Ramos (cell line): Measurements from ENCODE around the gene PIK3R6.
"Not testable (repeated sequence)": the region's sequence is repeated elsewhere in the genome, so short reads cannot be mapped to it uniquely, and the experiment has no call there.

Experiments used
- in situ Hi-C: fragments of 300-500 bp; cut with MboI; formaldehyde crosslinking; loops from one replicate; pipeline ENCODE4 v1.14.3; 2022; ENCODE audit warnings: low sequenced_read_pairs; ENCODE audit not compliant: unreplicated experiment

Gene PIK3R6

DNA sequence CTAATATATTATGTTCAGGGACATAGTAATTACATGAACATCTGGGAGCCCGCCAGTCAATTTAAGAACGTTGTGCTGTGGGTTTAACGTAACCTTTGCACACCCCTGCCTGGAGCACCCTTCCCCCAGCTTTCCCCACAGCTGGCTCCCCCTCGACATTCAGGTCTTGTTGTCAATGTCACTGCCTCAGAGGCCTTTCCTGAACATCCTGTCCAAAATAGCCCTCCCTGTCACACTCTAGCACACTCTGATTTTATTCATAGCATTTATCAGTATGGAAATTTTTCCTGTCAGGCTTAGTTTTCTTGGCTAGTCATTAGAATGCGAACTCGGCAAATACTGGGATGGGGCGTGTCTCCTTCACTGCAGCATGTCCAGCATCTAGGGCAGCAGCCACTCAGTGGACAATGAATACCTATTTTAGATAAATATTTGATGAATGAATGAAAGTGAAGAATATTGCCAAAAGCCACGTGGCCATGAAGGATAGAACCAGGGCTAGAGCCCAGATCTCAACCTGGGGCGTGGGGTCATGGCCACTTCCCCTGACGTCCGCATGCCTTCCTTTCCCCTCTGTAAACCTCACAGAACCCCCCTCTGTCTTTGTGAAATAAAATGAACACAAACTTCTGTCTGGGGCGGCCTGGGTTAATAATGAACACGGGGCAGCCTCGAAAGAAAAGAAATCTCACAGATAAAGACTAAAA lies 10.5 kb downstream of the PIK3R6 start:
- in situ Hi-C loops = no loop called here

DNA sequence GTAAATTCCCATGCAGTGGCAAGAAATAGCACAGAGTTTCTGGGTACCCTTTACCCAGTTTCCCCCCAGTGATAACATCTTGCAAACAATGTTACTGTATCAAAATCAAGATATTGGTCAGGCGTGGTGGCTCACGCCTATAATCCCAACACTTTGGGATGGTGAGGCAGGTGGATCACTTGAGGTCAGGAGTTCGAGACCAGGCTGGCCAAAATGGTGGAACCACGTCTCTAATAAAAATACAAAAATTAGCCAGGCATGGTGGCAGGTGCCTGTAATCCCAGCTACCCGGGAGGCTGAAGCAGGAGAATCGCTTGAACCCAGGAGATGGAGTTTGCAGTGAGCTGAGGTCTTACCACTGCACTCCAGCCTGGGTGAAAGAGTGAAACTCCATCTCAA lies 11.3 kb downstream of the PIK3R6 start:
- in situ Hi-C loops = not testable (repeated sequence)

DNA sequence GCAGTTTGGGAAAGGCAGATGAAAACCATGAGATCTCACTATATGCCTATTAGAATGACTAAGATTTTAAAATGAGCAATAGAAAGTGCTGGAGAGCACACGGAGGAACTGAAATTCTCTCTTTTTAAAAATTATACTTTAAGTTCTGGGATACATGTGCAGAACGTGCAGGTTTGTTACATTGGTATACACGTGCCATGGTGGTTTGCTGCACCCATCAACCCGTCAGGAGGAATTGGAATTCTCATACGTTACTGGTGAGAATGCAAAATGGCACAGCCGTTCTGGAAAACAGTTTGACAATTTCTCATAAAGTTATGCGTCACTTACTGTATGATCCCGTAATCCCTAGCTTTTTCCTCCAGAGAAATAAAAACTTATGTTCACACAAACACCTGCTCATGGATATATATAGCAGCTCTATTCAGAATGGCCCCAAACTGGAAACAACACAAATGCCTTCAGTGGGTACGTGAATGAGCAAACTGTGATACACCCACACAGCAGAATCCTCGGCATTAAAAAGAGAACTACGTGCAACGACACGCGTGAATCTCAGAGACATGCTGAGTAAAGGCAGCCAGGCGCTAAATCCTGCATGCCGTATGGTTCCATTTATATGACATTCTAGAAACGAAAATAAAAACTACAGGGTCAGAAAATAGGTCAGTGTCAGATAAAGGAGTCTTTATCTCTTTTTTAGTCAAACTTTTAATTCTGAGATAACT lies 11.8 kb downstream of the PIK3R6 start:
- in situ Hi-C loops = no loop called here

DNA sequence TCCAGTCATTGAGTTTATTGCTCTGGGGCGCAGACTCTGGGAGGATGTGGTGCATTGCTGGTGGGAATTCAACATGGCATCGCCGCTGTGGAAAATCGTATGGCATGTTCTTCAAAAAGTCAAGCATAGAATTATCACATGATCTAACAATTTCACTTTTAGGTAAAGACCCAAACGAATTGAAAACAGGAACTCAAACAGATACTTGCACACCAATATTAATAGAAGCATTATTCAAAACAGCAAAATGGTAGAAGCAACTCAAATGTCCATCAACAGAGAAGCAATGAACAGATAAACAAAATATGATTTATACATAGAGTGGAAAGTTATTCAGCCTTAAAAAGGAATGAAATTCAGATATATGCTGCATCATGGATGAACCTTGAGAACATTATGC lies 15.9 kb downstream of the PIK3R6 start:
- in situ Hi-C loops = no loop called here

DNA sequence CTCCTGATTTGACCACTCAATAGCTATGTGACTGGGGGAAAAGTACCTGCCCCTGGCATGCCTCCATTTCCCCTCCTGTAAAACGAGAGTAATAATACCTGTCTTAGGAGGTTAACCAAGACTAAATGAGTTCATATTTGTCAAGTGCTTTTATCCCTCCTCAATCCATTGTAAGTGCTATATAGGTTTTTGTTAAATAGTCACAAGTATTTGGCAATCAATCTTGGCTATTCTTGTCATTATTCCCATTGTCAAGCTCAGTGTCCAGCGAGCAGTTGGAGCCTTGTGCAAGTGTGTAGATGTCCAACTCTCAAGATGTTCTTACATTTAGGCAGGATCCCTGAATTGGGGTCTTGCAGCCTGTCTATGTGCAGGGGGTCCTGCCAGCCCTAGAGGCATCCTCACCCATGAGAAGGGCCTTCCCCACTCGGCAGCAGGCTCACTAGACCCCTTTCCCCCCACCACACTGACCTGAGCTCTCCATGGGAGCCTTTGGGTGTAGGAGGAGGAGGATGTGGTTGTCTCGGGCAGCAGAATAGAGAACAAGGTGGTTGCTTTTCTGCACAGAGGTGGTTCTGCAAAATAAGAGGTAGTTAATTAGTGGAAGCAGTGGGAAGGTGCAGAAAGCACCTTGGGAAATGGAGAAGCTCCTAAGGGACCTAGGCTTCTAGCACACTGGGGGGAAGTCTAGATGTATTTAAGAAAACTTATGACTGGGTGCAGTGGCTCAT lies 18.0 kb downstream of the PIK3R6 start:
- in situ Hi-C loops = no loop called here

DNA sequence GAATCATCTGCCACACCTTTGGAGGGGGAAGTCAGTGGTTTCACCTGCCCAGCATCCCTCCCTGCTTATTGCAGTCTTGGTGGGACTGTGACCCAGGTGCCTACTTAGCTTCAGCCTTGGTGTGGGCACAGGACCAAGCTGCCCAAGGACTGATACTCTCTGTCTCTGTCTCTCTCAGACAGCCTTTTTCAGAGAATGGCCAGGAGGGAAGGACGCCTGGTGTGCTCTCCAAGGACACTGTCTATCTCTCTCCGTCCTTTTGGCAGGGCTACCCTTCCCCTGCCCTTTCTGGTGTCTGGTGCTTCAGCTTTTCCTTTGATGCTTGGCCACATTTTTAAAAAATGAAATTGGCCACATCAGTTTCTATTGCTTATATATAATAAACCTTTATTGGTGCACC lies 19.6 kb downstream of the PIK3R6 start:
- in situ Hi-C loops = no loop called here

DNA sequence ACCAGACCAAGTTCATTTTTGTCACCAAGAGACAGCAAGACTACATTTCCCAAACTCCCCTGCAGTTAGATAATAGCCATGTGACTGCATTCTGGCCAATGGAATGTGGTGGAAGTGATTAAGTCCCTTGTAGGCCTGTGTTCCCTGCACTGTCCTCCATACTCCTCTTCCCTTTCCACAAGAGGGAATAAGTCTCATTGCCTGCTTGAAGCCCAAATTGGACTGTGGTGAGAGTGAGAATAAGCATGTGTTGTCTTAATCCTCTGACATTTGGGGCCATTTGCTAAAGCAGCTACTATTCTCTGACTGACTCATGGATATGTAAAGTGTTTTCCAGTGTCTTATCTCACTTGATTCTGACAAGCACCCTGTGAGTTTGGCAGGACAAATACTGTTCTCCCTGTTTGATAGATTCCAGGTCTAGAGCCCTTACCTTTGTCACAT lies 20.7 kb downstream of the PIK3R6 start:
- in situ Hi-C loops = no loop called here

DNA sequence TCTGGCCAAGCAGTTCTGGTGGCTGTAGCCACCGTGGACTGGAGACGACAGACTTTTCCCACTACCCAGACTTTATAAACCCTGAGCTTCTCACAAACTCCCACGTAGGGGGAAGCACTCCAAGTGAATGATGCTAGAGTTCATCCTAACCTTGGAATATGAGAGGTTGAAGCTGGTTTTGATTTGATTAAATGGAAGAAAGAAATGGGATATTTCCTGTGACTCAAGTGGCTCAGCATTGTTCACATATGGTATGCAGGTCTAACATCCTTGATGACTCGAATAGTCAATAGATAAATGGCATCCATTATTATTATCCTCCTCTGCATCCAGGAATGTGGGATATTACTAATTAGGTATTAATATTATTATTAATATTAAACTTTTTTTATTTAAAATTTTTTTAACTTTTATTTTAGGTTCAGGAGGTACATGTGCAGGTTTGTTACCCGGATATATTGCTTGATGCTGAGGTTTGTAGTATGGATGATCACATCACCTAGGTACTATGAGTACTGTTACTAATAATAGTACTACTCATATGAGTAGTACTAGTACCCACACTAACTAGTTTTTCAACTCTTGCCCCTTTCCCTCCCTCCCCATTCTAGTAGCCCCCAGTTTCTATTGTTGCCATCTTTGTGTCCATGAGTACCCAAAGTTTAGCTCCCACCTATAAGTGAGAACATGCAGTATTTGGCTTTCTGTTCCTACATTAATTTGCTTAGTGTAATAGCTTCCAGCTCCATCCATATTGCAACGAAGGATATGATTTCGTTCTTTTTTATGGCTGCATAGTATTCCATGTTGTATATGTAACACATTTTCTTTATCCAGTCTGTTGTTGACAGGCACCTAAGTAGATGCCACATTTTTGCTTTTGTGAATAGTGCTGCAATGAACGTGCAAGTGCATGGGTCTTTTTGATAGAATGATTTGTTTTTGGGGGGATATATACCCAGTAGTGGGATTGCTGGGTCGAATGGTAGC lies 22.9 kb downstream of the PIK3R6 start:
- in situ Hi-C loops = no loop called here

DNA sequence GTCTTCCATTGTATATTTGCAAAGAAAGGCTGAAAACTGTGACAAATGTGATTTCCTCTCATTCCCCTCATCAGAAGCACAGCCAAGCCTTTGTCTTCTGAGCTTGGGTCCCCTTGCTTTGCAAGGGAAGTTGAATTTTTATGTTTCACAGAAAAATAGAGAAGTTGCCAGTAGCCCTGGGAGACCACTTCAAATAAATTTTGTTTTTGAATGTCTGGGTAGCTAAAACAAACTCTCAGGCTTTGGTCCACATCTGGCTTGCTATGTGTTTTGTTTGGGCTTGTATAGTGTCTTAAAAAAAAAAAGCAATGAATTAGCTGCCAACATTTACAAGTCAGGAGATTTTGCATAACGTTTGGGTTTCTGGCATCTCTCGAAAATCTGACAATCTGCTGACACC lies 24.1 kb downstream of the PIK3R6 start:
- in situ Hi-C loops = no loop called here

DNA sequence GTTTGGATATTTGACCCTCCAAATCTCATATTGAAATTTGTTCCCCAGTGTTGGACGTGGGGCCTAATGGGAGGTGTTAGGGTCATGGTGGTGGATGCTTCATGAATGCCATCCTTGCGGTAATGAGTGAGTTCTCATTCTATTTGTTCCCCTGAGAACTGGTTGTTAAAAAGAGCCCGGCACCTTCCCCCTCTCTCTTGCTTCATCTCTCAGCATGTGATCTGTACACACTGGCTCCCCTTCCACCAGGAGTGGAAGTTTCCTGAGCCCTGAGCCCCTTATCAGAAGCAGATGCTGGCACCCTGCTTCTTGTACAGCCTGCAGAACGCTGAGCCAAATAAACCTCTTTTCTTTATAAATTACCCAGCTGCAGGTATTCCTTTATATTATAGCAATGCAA lies 25.6 kb downstream of the PIK3R6 start:
- in situ Hi-C loops = no loop called here

DNA sequence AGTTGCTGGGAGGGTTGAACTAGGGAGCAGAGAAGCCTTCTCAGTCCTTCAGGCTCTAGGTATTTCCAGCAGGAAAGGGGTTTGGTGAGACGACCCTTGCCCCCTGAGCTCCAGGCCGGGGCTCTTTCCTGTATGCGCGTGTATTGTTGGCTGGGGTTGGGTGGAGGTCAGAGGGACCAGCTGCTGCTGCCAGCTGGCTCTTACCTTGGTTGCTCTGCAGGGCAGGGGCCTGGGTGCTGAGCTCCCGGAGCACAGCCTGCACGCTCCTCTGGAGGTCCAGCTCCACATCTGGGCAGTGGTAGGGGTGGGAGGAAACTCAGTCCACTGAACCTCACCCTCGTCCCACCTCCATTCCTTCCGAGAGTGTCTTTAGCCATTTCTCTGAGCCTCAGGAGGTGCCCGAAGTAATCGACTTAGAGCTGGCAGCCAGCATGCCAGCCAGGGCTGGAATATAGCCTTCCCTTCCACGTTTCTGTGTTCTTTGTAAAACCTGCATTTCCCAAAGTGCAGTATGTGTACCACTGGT lies 28.0 kb downstream of the PIK3R6 start:
- in situ Hi-C loops = no loop called here

DNA sequence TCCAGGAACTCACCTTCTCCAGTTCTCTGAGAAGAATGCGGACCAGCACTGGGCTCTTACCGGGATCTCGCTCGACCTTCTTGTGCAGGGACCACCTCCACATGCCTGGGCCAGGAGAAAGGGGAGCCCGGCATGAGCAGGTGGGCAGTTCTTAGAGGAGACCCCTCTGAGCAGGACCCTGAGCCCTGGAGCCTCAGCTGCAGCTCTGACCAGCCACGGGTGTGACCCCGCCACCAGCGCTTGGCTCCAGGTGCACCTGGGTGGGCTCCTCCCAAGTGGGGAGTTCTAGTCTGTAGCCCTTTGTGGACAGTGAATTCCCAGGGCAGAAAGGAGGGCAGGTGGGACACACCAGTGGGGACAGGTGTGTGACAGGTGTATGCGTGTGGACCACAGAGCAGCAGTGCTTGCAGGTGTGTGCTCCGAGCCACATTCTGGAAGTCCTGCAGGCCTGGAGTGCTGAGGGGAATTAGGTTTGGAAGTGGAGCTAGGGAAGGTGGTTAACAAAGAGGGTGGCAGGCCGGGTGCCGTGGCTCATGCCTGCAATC lies 28.9 kb downstream of the PIK3R6 start:
- in situ Hi-C loops = no loop called here

DNA sequence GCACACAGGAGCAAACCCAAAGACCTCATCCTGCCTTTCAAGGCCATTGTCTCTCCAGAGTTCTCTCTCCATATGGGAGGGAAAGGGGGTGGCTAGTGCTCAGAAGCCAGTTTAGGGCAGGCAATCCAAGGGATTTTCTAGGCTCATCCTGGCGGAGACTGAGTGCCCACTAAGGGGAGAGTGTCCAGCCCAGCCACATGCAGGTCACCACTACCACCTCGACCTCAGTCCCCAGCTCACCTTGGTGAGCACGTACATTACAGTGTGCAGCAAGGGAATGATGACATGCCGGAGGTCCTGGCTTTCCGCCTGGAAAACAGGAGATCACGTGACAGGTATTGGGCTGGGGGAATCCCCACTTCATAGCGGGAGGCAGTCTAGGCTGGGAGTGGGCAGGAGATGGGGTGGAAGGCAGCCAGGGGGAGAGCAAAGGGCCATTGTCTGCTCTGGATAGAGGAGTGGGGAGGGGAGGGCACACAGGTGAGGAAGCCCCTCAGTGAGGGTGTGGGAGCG lies 29.9 kb downstream of the PIK3R6 start:
- in situ Hi-C loops = no loop called here

DNA sequence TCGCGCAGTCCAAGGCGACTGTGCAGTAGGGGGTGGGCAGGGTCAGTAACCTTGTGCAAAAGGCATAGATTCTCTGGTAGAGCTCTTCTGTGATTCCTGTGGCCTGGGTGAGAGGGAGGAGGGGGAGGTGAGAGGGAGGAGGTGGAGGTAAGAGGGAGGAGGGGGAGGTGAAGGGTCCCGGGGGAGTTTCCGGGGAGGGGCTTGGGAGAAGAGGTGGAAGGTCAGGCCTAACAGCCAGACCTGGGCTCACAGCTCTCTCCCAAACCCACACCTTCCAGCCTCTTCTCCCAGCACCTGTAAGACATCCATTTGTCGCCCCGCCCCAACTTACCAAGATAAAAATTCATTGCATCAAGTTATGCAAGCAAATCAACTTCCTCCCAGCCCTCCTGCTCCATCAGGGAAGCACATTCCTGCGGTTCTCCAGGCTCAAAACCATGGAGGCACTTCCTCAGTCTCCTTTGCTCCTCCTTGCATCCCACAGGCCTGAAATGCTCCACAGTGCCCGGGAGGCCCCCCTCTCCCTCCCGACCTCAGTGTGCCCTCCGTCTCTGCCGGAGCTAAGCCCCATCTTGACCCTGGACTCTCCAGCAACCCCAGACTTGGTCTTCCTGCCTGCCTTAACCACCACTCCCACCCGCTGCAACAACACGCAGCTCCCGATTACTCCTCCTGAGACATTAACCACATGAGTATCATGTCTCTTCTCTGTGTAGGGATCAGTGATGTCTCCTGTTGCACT lies 30.5 kb downstream of the PIK3R6 start:
- in situ Hi-C loops = no loop called here

DNA sequence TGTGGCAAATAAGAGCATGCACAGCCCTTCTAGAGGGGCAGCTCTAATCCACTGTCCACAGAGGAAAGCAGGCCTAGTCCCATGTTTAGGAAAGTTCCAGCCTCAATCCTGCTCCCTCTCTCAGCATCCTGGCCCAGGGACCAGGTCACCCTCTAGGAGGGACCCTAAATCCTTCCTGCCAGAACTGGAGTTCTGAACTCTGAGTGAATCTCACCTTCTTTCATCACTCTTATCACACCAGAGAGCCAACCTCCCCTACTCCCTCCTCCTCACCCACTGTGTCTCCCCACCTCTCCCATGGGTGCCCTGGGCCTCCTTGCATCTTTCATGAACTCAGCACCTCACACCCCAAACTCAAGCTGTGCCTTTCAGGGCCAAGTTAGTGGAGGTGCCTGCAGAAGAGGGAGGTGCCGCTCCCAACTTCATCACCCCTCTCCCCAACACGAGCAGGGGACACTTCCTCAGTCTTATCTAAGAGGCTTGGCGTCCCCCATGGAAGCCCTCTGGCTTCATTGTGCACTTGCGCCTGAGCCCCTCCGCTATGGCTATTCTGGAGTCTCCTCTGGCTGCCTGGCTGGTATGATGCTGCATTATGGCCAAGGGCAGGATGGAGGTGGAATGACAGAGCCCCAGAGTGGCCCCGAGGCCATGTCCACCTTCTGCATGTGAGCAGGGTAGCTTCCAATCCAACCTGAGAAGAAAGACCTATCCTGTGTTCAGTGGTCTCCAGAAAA lies 31.7 kb downstream of the PIK3R6 start:
- in situ Hi-C loops = no loop called here

DNA sequence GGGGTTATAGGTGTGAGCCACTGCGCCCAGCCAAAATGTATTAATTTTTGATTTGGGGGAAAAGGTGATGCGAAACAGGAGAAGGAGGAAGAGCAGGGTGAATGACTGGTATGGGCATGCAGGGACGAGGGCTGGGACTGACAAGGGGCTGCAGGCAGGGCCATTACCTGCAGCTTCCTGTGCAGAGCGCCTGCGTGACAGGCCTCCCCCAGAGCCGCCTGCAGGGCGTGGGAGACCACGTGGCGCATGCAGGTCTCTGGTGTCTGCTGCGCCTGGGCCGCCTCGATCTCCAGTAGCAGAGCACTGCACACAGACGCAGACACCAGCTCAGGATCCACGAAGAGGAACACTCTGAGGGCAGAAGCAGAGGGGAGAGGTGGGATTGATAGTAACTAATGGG lies 32.4 kb downstream of the PIK3R6 start:
- in situ Hi-C loops = no loop called here

DNA sequence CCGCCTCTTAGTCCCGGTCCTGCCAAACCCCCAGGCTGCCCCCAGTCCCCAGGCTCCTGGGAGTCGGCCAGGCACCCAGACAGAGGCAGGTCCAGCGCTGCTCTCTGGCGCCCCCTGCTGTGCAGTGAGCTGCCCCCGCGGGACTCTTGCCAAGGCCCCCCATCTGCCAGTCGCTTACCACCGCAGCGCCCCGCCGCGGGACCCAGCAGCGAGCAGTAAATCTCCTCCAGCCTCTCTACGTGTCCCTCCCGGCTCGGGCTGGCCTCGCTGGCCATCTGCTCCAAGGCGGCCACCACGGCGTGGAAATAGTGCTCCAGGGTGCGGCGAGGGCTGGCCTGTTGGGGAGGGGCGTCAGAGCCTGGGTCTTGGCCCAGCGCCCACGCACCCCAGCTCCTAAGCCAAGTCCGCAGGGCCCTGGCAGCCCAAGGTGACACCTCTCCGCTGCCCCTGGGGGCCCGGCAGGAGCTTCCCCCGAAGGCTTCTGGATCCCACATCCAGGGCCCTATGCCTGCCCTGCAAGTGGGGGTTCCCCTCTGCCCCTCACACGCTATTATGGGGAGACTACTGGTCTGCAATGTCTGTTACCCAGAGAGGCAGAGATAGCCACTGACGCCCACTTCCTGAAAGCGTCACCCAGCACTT lies 34.6 kb downstream of the PIK3R6 start:
- in situ Hi-C loops = no loop called here
